Activated naive CD8-positive, alpha-beta T cell treated with anti-CD3 and anti-CD28 coated beads, Interleukin-2, amount 50 U/mL, for 24 hours (primary cell): ENCODE data around the gene BMPR1A.
"Not testable (repeated sequence)": the region's sequence is repeated elsewhere in the genome, so short reads cannot be mapped to it uniquely, and the experiment has no call there.

ENCODE experiments used
- ATAC-seq: fragments of 150-1000 bp; cut with Tn5 transposase; one replicate; pipeline ENCODE4 v1.10.0; 2021
- DNase-seq: peaks from one replicate; pipeline ENCODE4 v3.0.0; 2021
- H3K27ac Mint-ChIP-seq: one replicate; pipeline ENCODE4 v1.8.0; 2021; ENCODE audit warnings: mild to moderate bottlenecking, mixed read lengths
- H3K27me3 Mint-ChIP-seq: one replicate; pipeline ENCODE4 v1.8.0; 2021; ENCODE audit warnings: mixed read lengths
- H3K36me3 Mint-ChIP-seq: one replicate; pipeline ENCODE4 v1.8.0; 2021; ENCODE audit warnings: low read depth, mixed read lengths
- H3K4me1 Mint-ChIP-seq: one replicate; pipeline ENCODE4 v1.8.0; 2021; ENCODE audit warnings: mixed read lengths
- H3K4me3 Mint-ChIP-seq: one replicate; pipeline ENCODE4 v1.8.0; 2021; ENCODE audit warnings: mild to moderate bottlenecking, moderate library complexity, mixed read lengths
- H3K9me3 Mint-ChIP-seq: one replicate; pipeline ENCODE4 v1.8.0; 2021; ENCODE audit warnings: mixed read lengths

The BMPR1A gene

GRCh38 chr10:86721232-86721631, 35.2 kb upstream of the BMPR1A start:
- no peaks in the 10 kb centered on the region for H3K36me3 Mint-ChIP-seq
- no peak overlapping the region for H3K4me3 Mint-ChIP-seq
- ATAC-seq: no peak
- DNase-seq: no peak
- H3K27ac Mint-ChIP-seq: no peak overlapping the region
- H3K27me3 Mint-ChIP-seq: peaks cover 4% of the 10 kb centered on the region
- H3K4me1 Mint-ChIP-seq: peaks cover 3% of the 10 kb centered on the region
- H3K9me3 Mint-ChIP-seq: no peaks in the 10 kb centered on the region

- Mint-ChIP-seq H3K27ac (no peak overlapping the region), H3K4me3 (no peak overlapping the region), H3K4me1 (peaks cover 3% of the 10 kb centered on the region), H3K27me3 (peaks cover 4% of the 10 kb centered on the region), H3K9me3 (no peaks in the 10 kb centered on the region), H3K36me3 (no peaks in the 10 kb centered on the region)
- ATAC-seq (no peak), DNase-seq (no peak)
Observed at GRCh38 chr10:86723009-86723408, 33.4 kb upstream of the BMPR1A start.

GRCh38 chr10:86724445-86724844, 32.0 kb upstream of the BMPR1A start:
- Mint-ChIP-seq H3K4me3 (no peak overlapping the region), H3K27me3 (peaks cover 4% of the 10 kb centered on the region), H3K9me3 (no peaks in the 10 kb centered on the region), H3K27ac (no peak overlapping the region), H3K4me1 (peaks cover 3% of the 10 kb centered on the region), H3K36me3 (no peaks in the 10 kb centered on the region)
- DNase-seq (no peak), ATAC-seq (no peak)

GRCh38 chr10:86725980-86726676, 30.3 kb upstream of the BMPR1A start:
- H3K27ac Mint-ChIP-seq: no peak overlapping the region
- peaks cover 3% of the 10 kb centered on the region for H3K4me1 Mint-ChIP-seq
- DNase-seq: no peak
- H3K4me3 Mint-ChIP-seq: no peak overlapping the region
- H3K36me3 Mint-ChIP-seq: no peaks in the 10 kb centered on the region
- H3K27me3 Mint-ChIP-seq: peaks cover 4% of the 10 kb centered on the region
- H3K9me3 Mint-ChIP-seq: no peaks in the 10 kb centered on the region
- no peak for ATAC-seq

- ATAC-seq: no peak
- peaks cover 3% of the 10 kb centered on the region for H3K4me1 Mint-ChIP-seq
- no peak overlapping the region for H3K27ac Mint-ChIP-seq
- DNase-seq: no peak
- no peaks in the 10 kb centered on the region for H3K9me3 Mint-ChIP-seq
- H3K27me3 Mint-ChIP-seq: no peaks in the 10 kb centered on the region
- H3K4me3 Mint-ChIP-seq: no peak overlapping the region
- H3K36me3 Mint-ChIP-seq: no peaks in the 10 kb centered on the region
Observed at GRCh38 chr10:86726677-86726999, 29.8 kb upstream of the BMPR1A start.

GRCh38 chr10:86727470-86727869, 28.9 kb upstream of the BMPR1A start:
- DNase-seq: no peak

GRCh38 chr10:86728056-86728455, 28.4 kb upstream of the BMPR1A start:
- Mint-ChIP-seq H3K4me1 (peaks cover 3% of the 10 kb centered on the region), H3K27me3 (no peaks in the 10 kb centered on the region), H3K4me3 (no peak overlapping the region), H3K27ac (no peak overlapping the region), H3K9me3 (no peaks in the 10 kb centered on the region), H3K36me3 (no peaks in the 10 kb centered on the region)
- no peak for ATAC-seq
- no peak for DNase-seq

More at GRCh38 chr10:86727470-86727869, 28.9 kb upstream of the BMPR1A start:
- Mint-ChIP-seq H3K27me3 (no peaks in the 10 kb centered on the region), H3K36me3 (no peaks in the 10 kb centered on the region), H3K9me3 (no peaks in the 10 kb centered on the region), H3K27ac (no peak overlapping the region), H3K4me3 (no peak overlapping the region), H3K4me1 (peaks cover 3% of the 10 kb centered on the region)
- ATAC-seq: no peak

GRCh38 chr10:86729677-86730076, 26.7 kb upstream of the BMPR1A start:
- no peak overlapping the region for H3K4me3 Mint-ChIP-seq
- H3K4me1 Mint-ChIP-seq: no peaks in the 10 kb centered on the region
- H3K27me3 Mint-ChIP-seq: no peaks in the 10 kb centered on the region
- ATAC-seq (no peak), DNase-seq (no peak)
- no peak overlapping the region for H3K27ac Mint-ChIP-seq
- H3K9me3 Mint-ChIP-seq: no peaks in the 10 kb centered on the region
- no peaks in the 10 kb centered on the region for H3K36me3 Mint-ChIP-seq

- no peaks in the 10 kb centered on the region for H3K36me3 Mint-ChIP-seq
- no peak for DNase-seq
- no peaks in the 10 kb centered on the region for H3K27me3 Mint-ChIP-seq
- H3K4me3 Mint-ChIP-seq: no peak overlapping the region
- no peaks in the 10 kb centered on the region for H3K9me3 Mint-ChIP-seq
- H3K27ac Mint-ChIP-seq: no peak overlapping the region
- ATAC-seq: no peak
- H3K4me1 Mint-ChIP-seq: no peaks in the 10 kb centered on the region
Observed at GRCh38 chr10:86730227-86730626, 26.2 kb upstream of the BMPR1A start.

GRCh38 chr10:86732771-86733170, 23.6 kb upstream of the BMPR1A start:
- Mint-ChIP-seq H3K9me3 (no peaks in the 10 kb centered on the region), H3K36me3 (no peaks in the 10 kb centered on the region), H3K4me1 (no peaks in the 10 kb centered on the region), H3K27ac (no peak overlapping the region), H3K27me3 (no peaks in the 10 kb centered on the region), H3K4me3 (no peak overlapping the region)
- DNase-seq (no peak), ATAC-seq (no peak)

- ATAC-seq (no peak), DNase-seq (no peak)
- no peaks in the 10 kb centered on the region for H3K27me3 Mint-ChIP-seq
- H3K27ac Mint-ChIP-seq: no peak overlapping the region
- no peak overlapping the region for H3K4me3 Mint-ChIP-seq
- no peaks in the 10 kb centered on the region for H3K36me3 Mint-ChIP-seq
- no peaks in the 10 kb centered on the region for H3K9me3 Mint-ChIP-seq
- H3K4me1 Mint-ChIP-seq: no peaks in the 10 kb centered on the region
Observed at GRCh38 chr10:86733260-86733671, 23.2 kb upstream of the BMPR1A start.

- no peaks in the 10 kb centered on the region for H3K4me1 Mint-ChIP-seq
- no peaks in the 10 kb centered on the region for H3K9me3 Mint-ChIP-seq
- DNase-seq (no peak), ATAC-seq (no peak)
- H3K27ac Mint-ChIP-seq: no peak overlapping the region
- H3K36me3 Mint-ChIP-seq: no peaks in the 10 kb centered on the region
- H3K27me3 Mint-ChIP-seq: no peaks in the 10 kb centered on the region
- no peak overlapping the region for H3K4me3 Mint-ChIP-seq
Observed at GRCh38 chr10:86734207-86734988, 22.0 kb upstream of the BMPR1A start.

- not testable (repeated sequence) for ATAC-seq, DNase-seq, H3K27me3 Mint-ChIP-seq, H3K4me1 Mint-ChIP-seq, H3K9me3 Mint-ChIP-seq, H3K36me3 Mint-ChIP-seq, H3K27ac Mint-ChIP-seq, H3K4me3 Mint-ChIP-seq
Observed at GRCh38 chr10:86735278-86735677, 21.1 kb upstream of the BMPR1A start.

GRCh38 chr10:86742230-86742629, 14.2 kb upstream of the BMPR1A start:
- Mint-ChIP-seq H3K27me3 (peaks cover 2% of the 10 kb centered on the region), H3K27ac (no peak overlapping the region), H3K9me3 (no peaks in the 10 kb centered on the region), H3K4me3 (no peak overlapping the region), H3K4me1 (no peaks in the 10 kb centered on the region), H3K36me3 (no peaks in the 10 kb centered on the region)
- ATAC-seq: no peak
- no peak for DNase-seq

- Mint-ChIP-seq H3K27me3 (peaks cover 2% of the 10 kb centered on the region), H3K27ac (no peak overlapping the region), H3K4me1 (peaks cover 4% of the 10 kb centered on the region), H3K9me3 (no peaks in the 10 kb centered on the region), H3K4me3 (no peak overlapping the region), H3K36me3 (no peaks in the 10 kb centered on the region)
- ATAC-seq (no peak), DNase-seq (no peak)
Observed at GRCh38 chr10:86744067-86744725, 12.2 kb upstream of the BMPR1A start.
